K562 (cell line): ENCODE measurements around the gene MAST4.

Experiments used
- BDP1 ChIP-seq: IDR thresholded peaks from 3 replicates; pipeline ENCODE4 v1.6.1; 2011; ENCODE audit not compliant: insufficient read length, insufficient read depth
- FOXM1 ChIP-seq, 2 experiments: fragments of 450-650 bp in 1 of 2; sonication (generic) in 1 of 2; formaldehyde crosslinking in 1 of 2; IDR thresholded peaks; 2 replicates each; pipeline versions ENCODE4 v1.6.1 to v1.9.0; 2017 to 2022; ENCODE audit warnings: low read depth in 2 of 2, mild to moderate bottlenecking in 2 of 2, missing genetic modification reagents in 1 of 2, moderate library complexity in 1 of 2
- POLR2A ChIP-seq: fragments of 450-650 bp; conservative IDR thresholded peaks from 2 replicates; pipeline ENCODE4 v1.6.1; 2016
- SNRNP70 ChIP-seq: fragments of 200-400 bp; formaldehyde crosslinking; optimal IDR thresholded peaks from 2 replicates; pipeline ENCODE3; 2017; ENCODE audit warnings: low read depth, low read length
- SP1 ChIP-seq: sonication (generic); formaldehyde crosslinking; IDR thresholded peaks from 2 replicates; pipeline ENCODE4 v1.8.1; 2022; ENCODE audit warnings: mild to moderate bottlenecking, missing genetic modification reagents
- TF ChIP-seq, protein P1 (sequence below), 2 experiments: fragments of 450-650 bp; IDR thresholded peaks; 2 replicates each; pipeline ENCODE4 v1.6.1; 2018; ENCODE audit warnings: mild to moderate bottlenecking in 2 of 2, low read depth in 1 of 2; ENCODE audit not compliant: partially characterized antibody in 2 of 2
- TF ChIP-seq, protein P2 (sequence below), 3 experiments: IDR thresholded peaks in 2 of 3; conservative IDR thresholded peaks in 1 of 3; 2 replicates each; pipeline ENCODE4 v1.5.1; 2011 to 2012; ENCODE audit warnings: low read length in 3 of 3, mild to moderate bottlenecking in 3 of 3, control low read depth in 2 of 3, improper control_type of control experiment in 1 of 3, inconsistent platforms in 1 of 3, low read depth in 1 of 3, mixed read lengths in 1 of 3, moderate library complexity in 1 of 3; ENCODE audit not compliant: insufficient read depth in 2 of 3

DNA sequence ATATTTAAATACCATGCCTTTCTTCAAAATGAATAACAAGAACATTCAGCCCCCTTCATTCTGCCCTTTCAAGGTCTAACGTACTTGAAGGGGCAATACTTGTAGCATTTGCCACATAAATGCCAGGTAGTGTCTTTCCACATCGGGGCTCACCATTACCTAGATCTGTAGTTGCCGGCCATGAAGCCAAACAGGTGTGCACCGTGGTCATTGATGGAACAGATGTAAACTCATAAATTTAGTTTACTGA lies 407.4 kb downstream of the MAST4 start:
- TF ChIP-seq, protein P1, sequence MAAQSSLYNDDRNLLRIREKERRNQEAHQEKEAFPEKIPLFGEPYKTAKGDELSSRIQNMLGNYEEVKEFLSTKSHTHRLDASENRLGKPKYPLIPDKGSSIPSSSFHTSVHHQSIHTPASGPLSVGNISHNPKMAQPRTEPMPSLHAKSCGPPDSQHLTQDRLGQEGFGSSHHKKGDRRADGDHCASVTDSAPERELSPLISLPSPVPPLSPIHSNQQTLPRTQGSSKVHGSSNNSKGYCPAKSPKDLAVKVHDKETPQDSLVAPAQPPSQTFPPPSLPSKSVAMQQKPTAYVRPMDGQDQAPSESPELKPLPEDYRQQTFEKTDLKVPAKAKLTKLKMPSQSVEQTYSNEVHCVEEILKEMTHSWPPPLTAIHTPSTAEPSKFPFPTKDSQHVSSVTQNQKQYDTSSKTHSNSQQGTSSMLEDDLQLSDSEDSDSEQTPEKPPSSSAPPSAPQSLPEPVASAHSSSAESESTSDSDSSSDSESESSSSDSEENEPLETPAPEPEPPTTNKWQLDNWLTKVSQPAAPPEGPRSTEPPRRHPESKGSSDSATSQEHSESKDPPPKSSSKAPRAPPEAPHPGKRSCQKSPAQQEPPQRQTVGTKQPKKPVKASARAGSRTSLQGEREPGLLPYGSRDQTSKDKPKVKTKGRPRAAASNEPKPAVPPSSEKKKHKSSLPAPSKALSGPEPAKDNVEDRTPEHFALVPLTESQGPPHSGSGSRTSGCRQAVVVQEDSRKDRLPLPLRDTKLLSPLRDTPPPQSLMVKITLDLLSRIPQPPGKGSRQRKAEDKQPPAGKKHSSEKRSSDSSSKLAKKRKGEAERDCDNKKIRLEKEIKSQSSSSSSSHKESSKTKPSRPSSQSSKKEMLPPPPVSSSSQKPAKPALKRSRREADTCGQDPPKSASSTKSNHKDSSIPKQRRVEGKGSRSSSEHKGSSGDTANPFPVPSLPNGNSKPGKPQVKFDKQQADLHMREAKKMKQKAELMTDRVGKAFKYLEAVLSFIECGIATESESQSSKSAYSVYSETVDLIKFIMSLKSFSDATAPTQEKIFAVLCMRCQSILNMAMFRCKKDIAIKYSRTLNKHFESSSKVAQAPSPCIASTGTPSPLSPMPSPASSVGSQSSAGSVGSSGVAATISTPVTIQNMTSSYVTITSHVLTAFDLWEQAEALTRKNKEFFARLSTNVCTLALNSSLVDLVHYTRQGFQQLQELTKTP (IDR thresholded peaks at IDR 0.05; ENCODE audit: low read depth in 1 of 2, partially characterized antibody in 2 of 2): no peak
- TF ChIP-seq BDP1: no peak
- TF ChIP-seq, protein P2, sequence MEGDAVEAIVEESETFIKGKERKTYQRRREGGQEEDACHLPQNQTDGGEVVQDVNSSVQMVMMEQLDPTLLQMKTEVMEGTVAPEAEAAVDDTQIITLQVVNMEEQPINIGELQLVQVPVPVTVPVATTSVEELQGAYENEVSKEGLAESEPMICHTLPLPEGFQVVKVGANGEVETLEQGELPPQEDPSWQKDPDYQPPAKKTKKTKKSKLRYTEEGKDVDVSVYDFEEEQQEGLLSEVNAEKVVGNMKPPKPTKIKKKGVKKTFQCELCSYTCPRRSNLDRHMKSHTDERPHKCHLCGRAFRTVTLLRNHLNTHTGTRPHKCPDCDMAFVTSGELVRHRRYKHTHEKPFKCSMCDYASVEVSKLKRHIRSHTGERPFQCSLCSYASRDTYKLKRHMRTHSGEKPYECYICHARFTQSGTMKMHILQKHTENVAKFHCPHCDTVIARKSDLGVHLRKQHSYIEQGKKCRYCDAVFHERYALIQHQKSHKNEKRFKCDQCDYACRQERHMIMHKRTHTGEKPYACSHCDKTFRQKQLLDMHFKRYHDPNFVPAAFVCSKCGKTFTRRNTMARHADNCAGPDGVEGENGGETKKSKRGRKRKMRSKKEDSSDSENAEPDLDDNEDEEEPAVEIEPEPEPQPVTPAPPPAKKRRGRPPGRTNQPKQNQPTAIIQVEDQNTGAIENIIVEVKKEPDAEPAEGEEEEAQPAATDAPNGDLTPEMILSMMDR (IDR thresholded peaks at IDR 0.05 in 2 of 3, conservative IDR thresholded peaks at IDR 0.05 in 1 of 3; ENCODE audit: insufficient read depth in 2 of 3, low read depth in 1 of 3, low read length in 3 of 3): no peak
- no peak for TF ChIP-seq SNRNP70
- no peak for TF ChIP-seq FOXM1 (IDR thresholded peaks at IDR 0.05; ENCODE audit: low read depth)
- no peak for TF ChIP-seq FOXM1 (CRISPR knock-in tag; IDR thresholded peaks at IDR 0.05; ENCODE audit: low read depth)
- TF ChIP-seq POLR2A: no peak
- TF ChIP-seq SP1 (CRISPR knock-in tag): no peak; the same call in 1 of the 2 replicates
